Activated CD8-positive, alpha-beta T cell treated with anti-CD3 and anti-CD28 coated beads for 36 hours (primary cell): ENCODE results near the gene ICOSLG. TPM values are rescaled to one million over a fixed set of nuclear protein-coding genes. Genes with fewer than 3 reads are reported as not detected.
"Not testable (repeated sequence)": the region's sequence is repeated elsewhere in the genome, so short reads cannot be mapped to it uniquely, and the experiment has no call there.

ENCODE experiments used
- ATAC-seq: fragments of 200-7000 bp; cut with Tn5 transposase; one replicate; pipeline ENCODE4 v1.10.0; 2021; ENCODE audit warnings: mild to moderate bottlenecking, moderate library complexity
- CTCF ChIA-PET: fragments of 350-600 bp; sonication (Branson Sonifier 250); formaldehyde crosslinking; loops from one replicate; lab custom pipeline; 2021; ENCODE audit warnings: antibody characterized with exemption; lab: Charles Lee
- POLR2A ChIA-PET: fragments of 350-600 bp; sonication (Branson Sonifier 250); formaldehyde crosslinking; loops from one replicate; lab custom pipeline; 2021; ENCODE audit warnings: antibody characterized with exemption; lab: Charles Lee
- DNase-seq: peaks from one replicate; pipeline ENCODE4 v3.0.0-alpha.2; 2020
- H3K27ac Mint-ChIP-seq: one replicate; pipeline ENCODE4 v1.8.0; 2021; ENCODE audit warnings: mild to moderate bottlenecking, mixed read lengths
- H3K27me3 Mint-ChIP-seq: one replicate; pipeline ENCODE4 v1.8.0; 2021; ENCODE audit warnings: mixed read lengths
- H3K36me3 Mint-ChIP-seq: one replicate; pipeline ENCODE4 v1.8.0; 2021; ENCODE audit warnings: low read depth, mixed read lengths
- H3K4me1 Mint-ChIP-seq: one replicate; pipeline ENCODE4 v1.8.0; 2021; ENCODE audit warnings: low read depth, mixed read lengths
- H3K4me3 Mint-ChIP-seq: one replicate; pipeline ENCODE4 v1.8.0; 2021; ENCODE audit warnings: mild to moderate bottlenecking, moderate library complexity, mixed read lengths
- H3K9me3 Mint-ChIP-seq: one replicate; pipeline ENCODE4 v1.8.0; 2021; ENCODE audit warnings: mixed read lengths
- CTCF ChIP-seq: fragments of 200-600 bp; IDR thresholded peaks from one replicate; pipeline ENCODE4 v1.8.0; 2022; ENCODE audit warnings: antibody characterized with exemption, mild to moderate bottlenecking
- intact Hi-C: fragments of 100-400 bp; cut with micrococcal nuclease; formaldehyde crosslinking; loops from one replicate; pipeline ENCODE4 v1.10.0; 2022
- total RNA-seq, 2 experiments: library from RNA; stranded (reverse); gene quantifications; one replicate each; pipeline ENCODE4 v1.2.3, GENCODE V29; 2021

Gene ICOSLG
- total RNA-seq, 2 experiments from 2014 or later: 5.4 to 5.9 TPM

DNA sequence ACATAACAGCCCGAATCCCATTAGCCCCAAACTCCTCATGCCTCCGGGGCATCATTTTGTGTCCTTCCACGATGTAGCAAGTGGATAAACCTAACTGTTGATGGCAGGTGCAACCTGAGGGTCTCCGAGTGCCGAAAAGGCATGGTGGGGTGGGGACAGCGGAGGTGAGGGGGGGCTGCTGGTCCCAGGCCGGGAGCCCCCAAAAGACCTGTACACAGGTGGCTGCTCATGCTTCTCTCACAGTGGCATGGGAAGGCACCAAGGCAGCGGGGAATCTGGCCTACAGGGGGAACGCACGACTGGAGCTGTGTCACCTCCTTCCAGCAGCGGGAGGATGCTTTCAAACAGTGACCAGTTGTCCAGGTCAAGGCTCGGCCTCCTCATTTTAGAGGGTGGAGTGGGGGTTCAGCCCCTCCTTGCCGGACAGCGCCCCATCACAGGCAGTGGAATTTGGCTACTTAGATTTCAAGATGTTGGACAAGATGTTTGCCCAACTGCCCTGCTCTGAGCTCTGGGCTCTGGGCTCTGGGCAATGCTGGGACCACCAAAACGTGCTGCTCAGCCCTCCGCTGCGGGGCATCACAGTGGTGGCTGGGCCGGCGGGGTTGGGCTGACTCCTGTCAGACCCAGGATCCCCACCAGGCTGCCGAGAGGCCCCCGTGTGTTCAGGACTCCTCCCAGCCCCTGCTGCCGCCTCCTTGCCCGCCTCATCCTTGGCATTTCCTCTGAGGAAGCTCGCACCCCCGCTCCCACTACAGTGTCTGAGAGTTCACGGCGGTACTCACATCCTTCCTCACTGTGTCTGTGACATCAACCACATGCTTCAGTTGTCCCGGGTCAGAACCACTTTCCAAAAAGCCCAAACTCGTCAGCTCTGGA, 13.3 kb upstream of the ICOSLG start:
- DNase-seq: no peak

DNA sequence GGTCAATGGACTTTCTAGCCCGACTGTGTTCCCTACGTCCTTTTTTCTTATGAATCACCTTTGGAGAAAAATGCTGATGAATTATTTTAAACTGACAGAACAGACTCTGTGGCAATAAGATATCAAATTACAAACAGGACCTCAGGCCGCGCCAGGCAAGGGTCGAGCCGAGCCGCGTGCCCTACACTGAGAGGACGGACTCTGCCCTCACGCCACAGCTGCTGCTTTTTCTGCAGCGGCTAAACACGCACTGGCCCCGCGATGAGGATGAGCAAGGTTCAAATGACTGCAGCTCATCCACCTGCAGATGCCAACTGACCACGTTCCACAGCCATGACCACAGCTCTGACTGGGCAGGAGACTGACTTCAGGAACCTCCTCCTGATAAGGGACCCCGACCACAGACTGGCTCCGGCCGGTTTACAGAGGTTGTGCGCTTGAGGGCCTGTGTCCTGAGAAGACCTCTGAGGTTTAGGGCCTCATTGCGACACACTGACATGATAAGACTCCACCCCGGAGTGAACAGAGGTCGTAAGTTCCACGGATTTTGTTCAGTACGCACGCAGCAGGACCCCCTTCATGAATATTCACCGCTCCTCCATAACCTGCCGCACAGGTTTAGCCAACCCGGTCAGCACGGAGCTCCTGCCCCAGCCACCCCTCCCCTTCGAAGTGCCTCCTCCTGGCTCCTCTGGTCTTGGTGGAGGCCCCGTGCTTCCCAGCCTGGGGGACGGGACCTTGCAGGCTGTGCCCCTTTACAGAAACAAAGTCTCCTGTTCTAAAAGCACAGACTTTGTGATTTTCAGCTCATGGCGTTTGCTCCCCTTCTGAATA, 8.7 kb upstream of the ICOSLG start:
- DNase-seq, H3K27ac Mint-ChIP-seq, H3K27me3 Mint-ChIP-seq, H3K36me3 Mint-ChIP-seq, CTCF ChIA-PET, intact Hi-C loops, POLR2A ChIA-PET, ATAC-seq, H3K4me1 Mint-ChIP-seq, H3K9me3 Mint-ChIP-seq, H3K4me3 Mint-ChIP-seq: not testable (repeated sequence)

More for the DNA sequence above, 13.3 kb upstream of the ICOSLG start:
- POLR2A ChIA-PET: interaction anchor here (1.1 kb wide), 1 partner anchor 12 kb away, joined by 4 read pairs; no protein-coding TSS in a partner anchor
- no peak overlapping the region for H3K4me3 Mint-ChIP-seq
- intact Hi-C loops: no loop called here
- H3K9me3 Mint-ChIP-seq: no peaks in the 10 kb centered on the region
- TF ChIP-seq CTCF: no peak
- no peak for ATAC-seq
- no peaks in the 10 kb centered on the region for H3K36me3 Mint-ChIP-seq
- H3K4me1 Mint-ChIP-seq: no peaks in the 10 kb centered on the region
- H3K27ac Mint-ChIP-seq: no peak overlapping the region
- H3K27me3 Mint-ChIP-seq: no peaks in the 10 kb centered on the region
- CTCF ChIA-PET: interaction anchor here (1.8 kb wide), 1 partner anchor 41 kb away, joined by 4 read pairs; no protein-coding TSS in a partner anchor

- H3K36me3 Mint-ChIP-seq, POLR2A ChIA-PET: not testable (repeated sequence)
These were observed 7.2 kb upstream of the ICOSLG start for GRCh38 chr21:44247904-44248303.

DNA sequence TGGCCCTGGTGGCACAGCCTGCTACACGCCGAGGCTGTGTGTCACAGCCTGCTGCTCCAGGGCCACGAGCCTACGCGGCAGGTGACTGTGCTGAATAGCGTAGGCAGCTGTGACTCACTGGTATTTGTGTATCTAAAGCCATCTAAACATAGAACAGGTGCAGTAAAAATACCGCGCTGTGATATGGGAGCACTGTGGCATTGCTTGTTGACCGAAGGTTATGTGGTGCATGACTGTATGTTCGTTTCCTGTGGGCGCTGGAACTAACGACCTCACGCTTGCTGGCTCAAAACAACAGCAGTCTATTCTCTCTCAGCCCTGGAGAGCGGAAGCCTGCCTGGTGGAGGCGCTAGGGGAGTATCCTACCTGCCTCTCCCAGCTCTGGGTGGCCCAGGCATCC, 3.2 kb upstream of the ICOSLG start:
- H3K4me3 Mint-ChIP-seq, H3K4me1 Mint-ChIP-seq, intact Hi-C loops, DNase-seq, H3K27ac Mint-ChIP-seq, POLR2A ChIA-PET, H3K27me3 Mint-ChIP-seq, H3K9me3 Mint-ChIP-seq, CTCF ChIA-PET, H3K36me3 Mint-ChIP-seq: not testable (repeated sequence)
- peak; percentile 78 for ATAC-seq

More at GRCh38 chr21:44247904-44248303, 7.2 kb upstream of the ICOSLG start:
- intact Hi-C loops, H3K4me1 Mint-ChIP-seq, H3K9me3 Mint-ChIP-seq, ATAC-seq, CTCF ChIA-PET, DNase-seq, H3K27ac Mint-ChIP-seq, H3K27me3 Mint-ChIP-seq, H3K4me3 Mint-ChIP-seq: not testable (repeated sequence)

DNA sequence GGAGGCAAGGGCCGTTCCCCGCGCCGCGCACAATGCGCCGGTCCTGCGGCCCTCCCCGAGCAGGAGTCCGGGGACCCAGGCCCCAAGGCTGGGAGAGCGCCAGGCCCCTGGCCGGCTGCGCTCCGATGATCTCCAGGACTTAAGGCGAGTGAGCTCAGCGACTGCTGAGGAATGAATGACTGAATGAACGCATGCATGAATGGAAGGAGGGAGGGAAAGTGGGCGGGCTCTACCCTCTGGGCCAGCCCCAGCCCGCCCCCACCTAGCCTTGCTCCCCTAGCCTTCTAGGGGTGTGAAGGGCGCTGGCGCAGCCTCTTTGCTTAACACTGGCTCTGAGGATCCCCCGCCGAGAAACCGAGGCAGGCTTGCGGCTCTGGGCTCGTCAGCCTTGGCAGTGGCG, 538 bp upstream of the ICOSLG start:
- H3K4me1 Mint-ChIP-seq, H3K4me3 Mint-ChIP-seq, intact Hi-C loops, H3K27me3 Mint-ChIP-seq, H3K27ac Mint-ChIP-seq, H3K9me3 Mint-ChIP-seq, CTCF ChIA-PET, H3K36me3 Mint-ChIP-seq, DNase-seq, POLR2A ChIA-PET: not testable (repeated sequence)
- peak; percentile 60 for ATAC-seq

DNA sequence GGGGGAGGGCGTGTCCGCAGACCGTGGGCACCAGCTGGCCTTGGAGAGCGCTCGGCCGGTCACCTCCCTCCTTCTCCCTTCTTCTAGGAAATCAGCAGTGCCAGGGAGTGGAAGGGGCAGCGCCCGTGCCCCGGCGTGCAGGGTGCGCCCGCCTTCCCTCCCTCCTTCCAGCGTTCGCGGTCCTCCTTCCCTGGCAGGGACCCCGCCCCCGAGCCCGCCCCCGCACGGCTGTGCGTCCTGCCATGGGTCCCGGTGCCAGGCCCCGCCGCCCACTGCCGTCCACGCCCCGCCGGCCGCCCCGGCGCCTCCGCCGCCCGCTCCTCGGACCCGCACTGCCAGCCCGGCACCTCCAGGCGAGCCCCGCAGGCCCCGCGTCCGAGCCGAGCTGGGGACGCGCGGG, 390 bp downstream of the ICOSLG start:
- DNase-seq, H3K27me3 Mint-ChIP-seq, intact Hi-C loops, H3K9me3 Mint-ChIP-seq, ATAC-seq, H3K4me1 Mint-ChIP-seq, CTCF ChIA-PET, POLR2A ChIA-PET, H3K27ac Mint-ChIP-seq, H3K4me3 Mint-ChIP-seq, H3K36me3 Mint-ChIP-seq: not testable (repeated sequence)

DNA sequence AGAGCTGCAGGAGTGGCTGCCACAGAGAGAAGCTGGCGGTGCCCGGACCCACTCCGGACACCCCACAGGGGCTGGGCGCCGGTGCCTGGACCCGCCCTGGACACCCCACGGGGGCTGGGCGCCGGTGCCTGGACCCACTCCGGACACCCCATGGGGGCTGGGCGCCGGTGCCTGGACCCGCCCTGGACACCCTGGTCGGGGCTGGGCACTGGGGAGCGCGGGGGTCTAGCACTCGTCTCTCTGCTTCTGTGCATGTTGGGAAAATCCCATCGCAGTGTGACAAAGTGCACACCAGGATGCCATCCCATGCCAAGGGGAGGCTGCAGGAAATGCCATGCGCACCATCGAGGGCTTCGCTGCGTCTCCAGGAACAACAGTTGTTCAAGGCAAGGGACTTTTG, 11.2 kb downstream of the ICOSLG start:
- H3K27me3 Mint-ChIP-seq, H3K4me3 Mint-ChIP-seq, ATAC-seq, intact Hi-C loops, CTCF ChIA-PET, H3K27ac Mint-ChIP-seq, H3K36me3 Mint-ChIP-seq, POLR2A ChIA-PET, H3K9me3 Mint-ChIP-seq, H3K4me1 Mint-ChIP-seq, DNase-seq: not testable (repeated sequence)

DNA sequence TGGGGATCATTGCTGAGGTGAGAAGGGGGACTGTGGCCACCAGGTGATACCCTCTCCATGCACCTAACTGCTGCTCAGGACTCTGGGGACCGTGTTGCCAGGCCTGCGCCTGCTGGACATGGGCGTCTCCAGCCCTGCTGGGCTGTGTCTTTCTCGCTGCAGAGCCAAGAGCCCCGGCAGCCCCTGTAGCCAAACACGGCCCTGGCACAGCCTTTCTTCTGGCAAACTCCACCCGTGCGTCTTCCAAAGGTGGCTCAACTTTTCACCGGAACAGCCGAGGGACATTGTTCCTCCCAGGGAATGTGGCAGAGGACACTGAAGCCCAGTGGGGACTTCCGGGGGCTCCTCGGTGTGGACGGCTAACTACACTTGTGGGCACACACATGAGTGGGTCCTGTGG, 12.6 kb downstream of the ICOSLG start:
- H3K27ac Mint-ChIP-seq, intact Hi-C loops, DNase-seq, H3K9me3 Mint-ChIP-seq, POLR2A ChIA-PET, H3K27me3 Mint-ChIP-seq, H3K4me1 Mint-ChIP-seq, CTCF ChIA-PET, H3K4me3 Mint-ChIP-seq, H3K36me3 Mint-ChIP-seq, ATAC-seq: not testable (repeated sequence)

DNA sequence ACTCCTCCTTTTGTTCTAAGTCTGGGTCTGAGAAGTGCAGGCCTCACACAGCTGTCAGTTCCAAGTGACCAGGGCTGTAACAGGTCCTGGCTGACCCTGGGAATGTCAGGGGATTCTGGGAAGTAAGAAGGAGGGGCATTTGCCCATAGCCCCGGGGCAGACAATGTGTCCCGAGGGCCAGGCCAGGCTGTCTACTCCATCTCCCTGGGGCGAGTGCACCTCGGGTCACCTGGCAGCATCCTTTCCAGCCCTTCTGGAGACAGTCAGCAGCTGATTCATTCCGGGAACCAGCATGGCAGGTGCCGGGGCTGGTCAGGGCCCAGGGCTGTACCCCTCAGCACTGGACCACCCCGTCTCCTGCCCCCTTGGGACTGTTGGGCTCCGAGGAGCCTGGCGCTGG, 13.1 kb downstream of the ICOSLG start:
- POLR2A ChIA-PET, H3K27ac Mint-ChIP-seq, H3K9me3 Mint-ChIP-seq, DNase-seq, H3K4me1 Mint-ChIP-seq, H3K36me3 Mint-ChIP-seq, intact Hi-C loops, H3K4me3 Mint-ChIP-seq, CTCF ChIA-PET, ATAC-seq, H3K27me3 Mint-ChIP-seq: not testable (repeated sequence)

- POLR2A ChIA-PET, intact Hi-C loops: not testable (repeated sequence)
These were observed 15.1 kb downstream of the ICOSLG start for GRCh38 chr21:44225605-44226004.

More at GRCh38 chr21:44225605-44226004, 15.1 kb downstream of the ICOSLG start:
- H3K4me3 Mint-ChIP-seq, H3K4me1 Mint-ChIP-seq, H3K9me3 Mint-ChIP-seq, CTCF ChIA-PET, H3K27ac Mint-ChIP-seq, H3K27me3 Mint-ChIP-seq, DNase-seq, ATAC-seq, H3K36me3 Mint-ChIP-seq: not testable (repeated sequence)
